Smooth muscle cell (in vitro differentiated cells): Measurements from ENCODE around the gene AKAP6. TPM values are rescaled to one million over a fixed set of nuclear protein-coding genes. Genes with fewer than 3 reads are reported as not detected.

Experiments
- DNase-seq: peaks from one replicate; lab custom pipeline; 2025; ENCODE audit not compliant: unreplicated experiment; lab: John Stamatoyannopoulos, UW
- H2AFZ ChIP-seq: fragments of 200-600 bp; sonication (generic); 2 replicates; pipeline ENCODE4 v1.6.0; 2016; ENCODE audit warnings: antibody characterized with exemption, low read depth, mild to moderate bottlenecking
- H3F3A ChIP-seq: fragments of 200-600 bp; sonication (generic); 2 replicates; pipeline ENCODE4 v1.6.0; 2017; ENCODE audit warnings: antibody characterized with exemption, low read depth
- H3K27ac ChIP-seq: fragments of 200-600 bp; sonication (generic); 2 replicates; pipeline ENCODE4 v1.5.1; 2016; ENCODE audit warnings: low read depth, mild to moderate bottlenecking
- H3K27me3 ChIP-seq: fragments of 200-600 bp; sonication (generic); 2 replicates; pipeline ENCODE4 v1.6.1; 2016; ENCODE audit warnings: low read depth, mild to moderate bottlenecking
- H3K36me3 ChIP-seq: fragments of 200-600 bp; sonication (generic); 2 replicates; pipeline ENCODE4 v1.5.1; 2016; ENCODE audit warnings: low read depth
- H3K4me1 ChIP-seq: fragments of 200-600 bp; sonication (generic); 2 replicates; pipeline ENCODE4 v1.5.1; 2016; ENCODE audit warnings: low read depth
- H3K4me2 ChIP-seq: fragments of 200-600 bp; sonication (generic); 2 replicates; pipeline ENCODE4 v1.6.0; 2016; ENCODE audit warnings: mild to moderate bottlenecking
- H3K4me3 ChIP-seq: fragments of 200-600 bp; sonication (generic); 2 replicates; pipeline ENCODE4 v1.5.1; 2016; ENCODE audit warnings: mild to moderate bottlenecking
- H3K79me2 ChIP-seq: fragments of 200-600 bp; sonication (generic); 2 replicates; pipeline ENCODE4 v1.6.0; 2016; ENCODE audit warnings: low read depth, mild to moderate bottlenecking
- H3K9ac ChIP-seq: fragments of 200-600 bp; sonication (generic); 2 replicates; pipeline ENCODE4 v1.6.0; 2016; ENCODE audit warnings: low read depth
- H3K9me3 ChIP-seq: fragments of 200-600 bp; sonication (generic); replicated peaks from 2 replicates; pipeline ENCODE4 v1.5.1; 2016; ENCODE audit warnings: low read depth
- H4K20me1 ChIP-seq: fragments of 200-600 bp; sonication (generic); 2 replicates; pipeline ENCODE4 v1.6.0; 2016; ENCODE audit warnings: low read depth
- WGBS: methylation state at CpG from one replicate; pipeline ENCODE4 v1.1.7; 2016; ENCODE audit warnings: low lambda C conversion rate; 5-methylcytosine and 5-hydroxymethylcytosine counted together
- polyA plus RNA-seq: library from polyadenylated mRNA; unstranded; fragments of >200 nt; fragmentation: Nextera tagmentation; extraction: Ambion mirVana; gene quantifications from 2 replicates; pipeline ENCODE4 v1.2.1, GENCODE V29; 2016
- total RNA-seq: library from RNA; depleted of rRNA; stranded (reverse); fragments of >200 nt; gene quantifications from 2 replicates; pipeline ENCODE4 v1.2.3, GENCODE V29; 2014
- TF ChIP-seq, protein P1 (sequence below): fragments of 200-600 bp; sonication (generic); IDR thresholded peaks from 2 replicates; pipeline ENCODE4 v1.5.1; 2017; ENCODE audit warnings: borderline replicate concordance, mild to moderate bottlenecking, antibody characterized with exemption; ENCODE audit not compliant: insufficient read depth, poor library complexity, severe bottlenecking

Gene AKAP6
- total and polyA plus RNA-seq, 2 experiments from 2014 or later, result 1.3 to 6.4 TPM

DNA sequence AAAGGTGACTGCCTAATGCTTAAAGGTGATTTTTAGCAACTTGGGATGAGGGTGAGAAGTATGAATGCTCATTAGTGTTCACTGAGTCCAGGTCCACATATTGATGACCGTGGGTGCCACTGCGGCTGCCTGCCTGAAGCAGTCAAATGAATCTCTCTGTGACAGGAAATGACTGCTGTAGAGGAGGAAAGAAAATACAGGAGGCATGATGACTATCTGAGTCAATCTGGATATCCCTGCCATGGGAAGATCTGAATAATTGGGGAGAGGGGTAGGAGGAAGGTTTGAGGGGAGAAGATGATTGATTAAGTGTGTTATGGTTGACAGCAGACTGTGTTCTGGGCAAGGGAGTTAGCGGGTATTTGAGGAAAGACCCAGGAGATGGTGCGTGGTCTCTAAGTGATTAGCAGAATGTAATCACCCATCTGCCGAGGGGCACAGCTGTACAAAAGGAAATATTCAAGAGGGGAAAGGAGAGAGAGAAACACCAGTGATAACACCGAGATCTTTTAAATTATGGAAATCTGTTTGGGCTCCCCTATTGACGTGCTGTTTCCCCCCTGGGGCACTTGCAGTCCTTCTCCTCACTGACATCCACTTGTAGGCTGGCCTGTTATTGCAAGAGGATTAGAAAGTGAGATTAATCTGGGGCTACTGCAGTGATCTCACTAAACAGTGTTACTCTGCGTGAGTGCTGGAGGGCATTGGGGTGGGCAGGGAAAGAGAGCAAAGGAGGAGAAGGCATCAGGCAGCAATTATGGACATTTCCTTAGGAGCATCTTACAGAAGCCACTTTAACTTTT lies 97.7 kb downstream of the AKAP6 start:
- peak overlapping the region; percentile 30 for H3K4me2 ChIP-seq
- H2AFZ ChIP-seq, result no peak overlapping the region

DNA sequence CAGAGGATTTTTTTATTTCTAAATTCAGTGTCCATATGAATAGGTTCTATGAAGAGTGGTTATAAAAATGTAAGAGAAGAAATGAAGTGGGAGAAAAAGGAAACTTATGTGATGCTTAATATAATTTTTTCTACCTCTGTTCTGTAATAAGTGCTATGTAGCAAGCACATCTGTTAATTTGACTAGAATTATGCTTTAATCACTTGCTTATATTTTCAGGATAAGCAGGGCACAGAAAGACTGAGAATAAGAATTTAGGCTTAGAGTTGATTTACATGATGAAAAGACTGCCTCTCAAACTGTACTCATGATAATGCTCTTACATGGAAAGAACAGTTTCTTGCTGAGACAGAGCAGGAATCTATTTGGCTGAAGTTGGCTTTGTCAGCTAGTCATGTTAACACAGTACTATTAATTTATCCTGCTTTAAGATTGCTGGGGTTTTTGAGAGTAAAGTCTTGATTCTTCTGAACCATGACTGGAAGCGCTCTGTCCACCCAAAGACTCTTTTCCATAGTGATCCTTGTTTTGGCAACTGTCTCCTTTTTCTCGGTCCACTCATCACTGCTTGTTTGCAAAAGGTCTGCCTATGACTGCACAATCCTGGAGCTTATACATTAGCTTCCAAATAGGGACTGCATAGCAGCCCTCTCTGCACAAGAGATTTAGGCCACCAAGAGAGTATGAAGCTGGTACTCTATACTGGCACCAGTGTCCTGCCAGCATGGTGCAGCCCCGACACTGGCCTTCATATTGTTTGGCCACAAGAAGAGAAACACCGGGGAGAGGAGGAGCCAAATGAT lies 98.8 kb downstream of the AKAP6 start:
- H3K9me3 ChIP-seq, result no peaks in the 10 kb centered on the region
- H4K20me1 ChIP-seq, result no peaks in the 10 kb centered on the region
- peaks cover 38% of the 10 kb centered on the region for H3K4me1 ChIP-seq
- no peaks in the 10 kb centered on the region for H3K27me3 ChIP-seq
- H3K36me3 ChIP-seq, result no peaks in the 10 kb centered on the region
- H2AFZ ChIP-seq, result no peak overlapping the region
- 63% methylated on average over 4 of the region's 4 CpGs for WGBS
- H3K4me2 ChIP-seq, result peak overlapping the region; percentile 30
- no peak overlapping the region for H3K9ac ChIP-seq
- no peak overlapping the region for H3K4me3 ChIP-seq
- peak overlapping the region; percentile 32 for H3K27ac ChIP-seq
- H3K79me2 ChIP-seq, result no peaks in the 10 kb centered on the region
- no peaks in the 10 kb centered on the region for H3F3A ChIP-seq
- TF ChIP-seq, protein P1, sequence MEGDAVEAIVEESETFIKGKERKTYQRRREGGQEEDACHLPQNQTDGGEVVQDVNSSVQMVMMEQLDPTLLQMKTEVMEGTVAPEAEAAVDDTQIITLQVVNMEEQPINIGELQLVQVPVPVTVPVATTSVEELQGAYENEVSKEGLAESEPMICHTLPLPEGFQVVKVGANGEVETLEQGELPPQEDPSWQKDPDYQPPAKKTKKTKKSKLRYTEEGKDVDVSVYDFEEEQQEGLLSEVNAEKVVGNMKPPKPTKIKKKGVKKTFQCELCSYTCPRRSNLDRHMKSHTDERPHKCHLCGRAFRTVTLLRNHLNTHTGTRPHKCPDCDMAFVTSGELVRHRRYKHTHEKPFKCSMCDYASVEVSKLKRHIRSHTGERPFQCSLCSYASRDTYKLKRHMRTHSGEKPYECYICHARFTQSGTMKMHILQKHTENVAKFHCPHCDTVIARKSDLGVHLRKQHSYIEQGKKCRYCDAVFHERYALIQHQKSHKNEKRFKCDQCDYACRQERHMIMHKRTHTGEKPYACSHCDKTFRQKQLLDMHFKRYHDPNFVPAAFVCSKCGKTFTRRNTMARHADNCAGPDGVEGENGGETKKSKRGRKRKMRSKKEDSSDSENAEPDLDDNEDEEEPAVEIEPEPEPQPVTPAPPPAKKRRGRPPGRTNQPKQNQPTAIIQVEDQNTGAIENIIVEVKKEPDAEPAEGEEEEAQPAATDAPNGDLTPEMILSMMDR, result no peak
- no peak for DNase-seq

More for the DNA sequence above, 97.7 kb downstream of the AKAP6 start:
- H3K9ac ChIP-seq, result no peak overlapping the region
- no peaks in the 10 kb centered on the region for H3K79me2 ChIP-seq
- H3K4me3 ChIP-seq, result no peak overlapping the region
- H3K9me3 ChIP-seq, result no peaks in the 10 kb centered on the region
- DNase-seq, result no peak
- no peaks in the 10 kb centered on the region for H4K20me1 ChIP-seq
- 29% methylated on average over 8 of the region's 8 CpGs for WGBS
- H3K4me1 ChIP-seq, result peaks cover 38% of the 10 kb centered on the region
- H3K27me3 ChIP-seq, result no peaks in the 10 kb centered on the region
- H3K36me3 ChIP-seq, result no peaks in the 10 kb centered on the region
- no peaks in the 10 kb centered on the region for H3F3A ChIP-seq
- TF ChIP-seq, protein P1, result no peak
- H3K27ac ChIP-seq, result peak overlapping the region; percentile 32

DNA sequence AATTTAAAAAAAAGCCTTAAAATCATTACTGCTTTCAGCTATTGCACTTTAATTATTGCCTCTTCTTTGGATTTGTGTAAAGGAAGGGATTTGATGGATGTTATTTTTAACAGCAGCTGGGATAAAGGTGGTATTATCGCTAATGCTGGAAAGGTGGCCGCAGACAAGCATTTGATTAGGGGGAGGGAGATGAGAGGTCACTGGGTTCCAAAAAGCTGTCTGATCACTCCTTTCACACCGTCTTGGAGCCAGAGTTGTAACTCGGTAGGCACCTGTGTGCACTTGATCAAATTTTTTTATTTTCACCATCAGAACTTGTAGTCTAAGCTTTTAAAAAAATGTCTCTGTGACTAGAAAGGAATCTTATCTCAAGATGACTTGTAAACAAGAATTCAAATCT lies 99.8 kb downstream of the AKAP6 start:
- Histone ChIP-seq H3K79me2 (no peaks in the 10 kb centered on the region), H4K20me1 (no peaks in the 10 kb centered on the region), H3K36me3 (no peaks in the 10 kb centered on the region), H3K9me3 (no peaks in the 10 kb centered on the region), H3K4me2 (no peak overlapping the region), H3K9ac (no peak overlapping the region), H3K27ac (no peak overlapping the region), H3K4me3 (no peak overlapping the region), H3F3A (no peaks in the 10 kb centered on the region), H2AFZ (no peak overlapping the region), H3K27me3 (no peaks in the 10 kb centered on the region), H3K4me1 (peaks cover 38% of the 10 kb centered on the region)
- WGBS, result 94% methylated on average over 4 of the region's 4 CpGs
- TF ChIP-seq, protein P1, result no peak
- no peak for DNase-seq
